ENCODE data around the gene HNRNPR. TPM values are rescaled to one million over a fixed set of nuclear protein-coding genes. Genes with fewer than 3 reads are reported as not detected.

Gene HNRNPR
- total and polyA plus RNA-seq, 2 donors (not counting 1 experiment from before 2014, with no cell fraction given): 52.2 to 132 TPM

- H3K4me3 Mint-ChIP-seq: no peak overlapping the region
- ATAC-seq (ENCODE audit: low read depth): no peak
- no peak overlapping the region for H2AFZ ChIP-seq (ENCODE audit: insufficient read depth, low read depth, low read length, poor library complexity, severe bottlenecking)
- H3K9me3 ChIP-seq (ENCODE audit: control extremely low read depth in 1 of 3, control insufficient read depth in 2 of 3, insufficient read depth in 1 of 3, low read length in 2 of 3): no peaks in the 10 kb centered on the region
- no peaks in the 10 kb centered on the region for H3K9me3 Mint-ChIP-seq (ENCODE audit: insufficient read depth)
- H3K27ac ChIP-seq (ENCODE audit: low read length in 2 of 2): no peak overlapping the region
- H3K27me3 ChIP-seq (replicated peaks in 1 of 4; ENCODE audit: control extremely low read depth in 1 of 4, control insufficient read depth in 3 of 4, insufficient read depth in 4 of 4, low read length in 3 of 4): peaks cover 0 to 3% (median 0%) of the 10 kb centered on the region in 4 experiments
- WGBS (ENCODE audit: insufficient coverage): 95% methylated on average over 14 of the region's 15 CpGs
- H3K9ac ChIP-seq (ENCODE audit: low read length): no peak overlapping the region
- H3K36me3 ChIP-seq (replicated peaks in 1 of 2; ENCODE audit: control extremely low read depth in 1 of 2, control insufficient read depth in 1 of 2, extremely low read depth in 1 of 2, insufficient read depth in 2 of 2, low read length in 1 of 2): no peaks in the 10 kb centered on the region
- no peak overlapping the region for H3K4me3 ChIP-seq (ENCODE audit: control extremely low read depth in 1 of 5, extremely low read depth in 1 of 5, insufficient read depth in 1 of 5, low read depth in 2 of 5, low read length in 4 of 5)
- H3K79me2 ChIP-seq (ENCODE audit: control insufficient read depth, insufficient read depth, low read length): no peaks in the 10 kb centered on the region
- CTCF ChIA-PET: interaction anchor here (2.0 kb wide), 1 partner anchor 10 kb away, joined by 11 read pairs; no protein-coding TSS in a partner anchor
- POLR2A ChIA-PET: no interaction called here
- H3K27ac Mint-ChIP-seq: no peak overlapping the region
- no peaks in the 10 kb centered on the region for H4K20me1 ChIP-seq (ENCODE audit: control insufficient read depth, insufficient read depth, low read length, poor library complexity, severe bottlenecking)
- no peaks in the 10 kb centered on the region for H3K4me1 Mint-ChIP-seq
- intact Hi-C loops (cut with micrococcal nuclease): no loop called here
- H3K4me1 ChIP-seq (ENCODE audit: control insufficient read depth in 2 of 2, insufficient read depth in 2 of 2, low read length in 2 of 2): no peaks in the 10 kb centered on the region
- H3K4me2 ChIP-seq (replicated peaks; ENCODE audit: low read depth, low read length, poor library complexity, severe bottlenecking): no peak overlapping the region
- peaks cover 29% of the 10 kb centered on the region for H3K27me3 Mint-ChIP-seq
- no peak for TF ChIP-seq EZH2 (IDR thresholded peaks at IDR 0.05; ENCODE audit: borderline replicate concordance, insufficient read depth, low read depth, low read length, poor library complexity, severe bottlenecking)
- TF ChIP-seq, protein P1, sequence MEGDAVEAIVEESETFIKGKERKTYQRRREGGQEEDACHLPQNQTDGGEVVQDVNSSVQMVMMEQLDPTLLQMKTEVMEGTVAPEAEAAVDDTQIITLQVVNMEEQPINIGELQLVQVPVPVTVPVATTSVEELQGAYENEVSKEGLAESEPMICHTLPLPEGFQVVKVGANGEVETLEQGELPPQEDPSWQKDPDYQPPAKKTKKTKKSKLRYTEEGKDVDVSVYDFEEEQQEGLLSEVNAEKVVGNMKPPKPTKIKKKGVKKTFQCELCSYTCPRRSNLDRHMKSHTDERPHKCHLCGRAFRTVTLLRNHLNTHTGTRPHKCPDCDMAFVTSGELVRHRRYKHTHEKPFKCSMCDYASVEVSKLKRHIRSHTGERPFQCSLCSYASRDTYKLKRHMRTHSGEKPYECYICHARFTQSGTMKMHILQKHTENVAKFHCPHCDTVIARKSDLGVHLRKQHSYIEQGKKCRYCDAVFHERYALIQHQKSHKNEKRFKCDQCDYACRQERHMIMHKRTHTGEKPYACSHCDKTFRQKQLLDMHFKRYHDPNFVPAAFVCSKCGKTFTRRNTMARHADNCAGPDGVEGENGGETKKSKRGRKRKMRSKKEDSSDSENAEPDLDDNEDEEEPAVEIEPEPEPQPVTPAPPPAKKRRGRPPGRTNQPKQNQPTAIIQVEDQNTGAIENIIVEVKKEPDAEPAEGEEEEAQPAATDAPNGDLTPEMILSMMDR (IDR thresholded peaks at IDR 0.05): no peak
- DNase-seq: no peak
Observed at GRCh38 chr1:23393706-23394105, 49.6 kb upstream of the HNRNPR start.

DNA sequence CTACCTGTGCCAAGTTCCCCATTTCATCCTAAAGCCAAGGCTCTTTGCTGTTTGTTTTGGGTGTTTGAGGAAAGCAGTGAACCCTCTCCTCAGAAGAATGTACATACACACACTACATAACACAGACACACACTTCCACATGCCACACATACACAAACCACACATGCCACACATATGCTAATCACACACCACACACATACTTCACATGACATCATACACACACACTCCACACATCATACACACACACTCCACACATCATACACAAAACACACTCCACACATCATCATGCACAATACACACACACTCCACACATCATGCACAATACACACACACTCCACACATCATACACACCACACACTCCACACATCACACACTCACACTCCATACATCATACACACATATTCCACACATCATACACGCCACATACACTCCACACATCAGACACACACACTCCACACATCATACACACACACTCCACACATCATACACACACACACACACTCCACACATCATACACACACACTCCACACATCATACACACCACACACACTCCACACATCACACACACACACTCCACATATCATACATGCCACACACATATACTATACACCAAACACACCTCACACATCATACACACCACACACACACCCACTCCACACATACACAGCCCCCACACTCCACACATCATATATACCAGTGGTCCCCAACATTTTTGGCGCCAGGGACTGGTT is 48.2 kb upstream of the HNRNPR start:
- H3K9me3 Mint-ChIP-seq (ENCODE audit: insufficient read depth): no peaks in the 10 kb centered on the region
- ATAC-seq (ENCODE audit: low read depth) (no peak), DNase-seq (no peak)
- Histone ChIP-seq H3K9me3 (ENCODE audit: control extremely low read depth in 1 of 3, control insufficient read depth in 2 of 3, insufficient read depth in 1 of 3, low read length in 2 of 3) (no peaks in the 10 kb centered on the region), H3K27me3 (replicated peaks in 1 of 4; ENCODE audit: control extremely low read depth in 1 of 4, control insufficient read depth in 3 of 4, insufficient read depth in 4 of 4, low read length in 3 of 4) (peaks cover 0 to 3% (median 0%) of the 10 kb centered on the region in 4 experiments), H3K27ac (ENCODE audit: low read length in 2 of 2) (no peak overlapping the region), H3K4me3 (ENCODE audit: control extremely low read depth in 1 of 5, extremely low read depth in 1 of 5, insufficient read depth in 1 of 5, low read depth in 2 of 5, low read length in 4 of 5) (no peak overlapping the region), H3K79me2 (ENCODE audit: control insufficient read depth, insufficient read depth, low read length) (no peaks in the 10 kb centered on the region), H3K4me1 (ENCODE audit: control insufficient read depth in 2 of 2, insufficient read depth in 2 of 2, low read length in 2 of 2) (no peaks in the 10 kb centered on the region), H3K4me2 (replicated peaks; ENCODE audit: low read depth, low read length, poor library complexity, severe bottlenecking) (no peak overlapping the region), H3K36me3 (replicated peaks in 1 of 2; ENCODE audit: control extremely low read depth in 1 of 2, control insufficient read depth in 1 of 2, extremely low read depth in 1 of 2, insufficient read depth in 2 of 2, low read length in 1 of 2) (no peaks in the 10 kb centered on the region), H3K9ac (ENCODE audit: low read length) (no peak overlapping the region), H2AFZ (ENCODE audit: insufficient read depth, low read depth, low read length, poor library complexity, severe bottlenecking) (no peak overlapping the region), H4K20me1 (ENCODE audit: control insufficient read depth, insufficient read depth, low read length, poor library complexity, severe bottlenecking) (no peaks in the 10 kb centered on the region)
- no peaks in the 10 kb centered on the region for H3K4me1 Mint-ChIP-seq
- POLR2A ChIA-PET: no interaction called here
- WGBS (ENCODE audit: insufficient coverage): 74% methylated on average over 1 of the region's 2 CpGs
- no peak overlapping the region for H3K4me3 Mint-ChIP-seq
- CTCF ChIA-PET: no interaction called here
- H3K27ac Mint-ChIP-seq: no peak overlapping the region
- TF ChIP-seq EZH2 (IDR thresholded peaks at IDR 0.05; ENCODE audit: borderline replicate concordance, insufficient read depth, low read depth, low read length, poor library complexity, severe bottlenecking): no peak
- TF ChIP-seq, protein P1 (IDR thresholded peaks at IDR 0.05): no peak
- H3K27me3 Mint-ChIP-seq: peaks cover 29% of the 10 kb centered on the region
- intact Hi-C loops (cut with micrococcal nuclease): no loop called here

Data from B cell (primary cell).